GM12892 (cell line): ENCODE data around the gene HLA-A.

Experiments
- POLR2A ChIP-seq: IDR thresholded peaks from 2 replicates; pipeline ENCODE4 v1.6.1; 2011; ENCODE audit warnings: low read depth, low read length, control low read depth
- POLR2AphosphoS5 ChIP-seq: IDR thresholded peaks from 2 replicates; pipeline ENCODE4 v1.6.1; 2011; ENCODE audit warnings: low read depth, low read length, control low read depth
- TAF1 ChIP-seq: IDR thresholded peaks from 2 replicates; pipeline ENCODE4 v1.6.1; 2011; ENCODE audit warnings: low read depth, mild to moderate bottlenecking, control low read depth, low read length, borderline replicate concordance

DNA sequence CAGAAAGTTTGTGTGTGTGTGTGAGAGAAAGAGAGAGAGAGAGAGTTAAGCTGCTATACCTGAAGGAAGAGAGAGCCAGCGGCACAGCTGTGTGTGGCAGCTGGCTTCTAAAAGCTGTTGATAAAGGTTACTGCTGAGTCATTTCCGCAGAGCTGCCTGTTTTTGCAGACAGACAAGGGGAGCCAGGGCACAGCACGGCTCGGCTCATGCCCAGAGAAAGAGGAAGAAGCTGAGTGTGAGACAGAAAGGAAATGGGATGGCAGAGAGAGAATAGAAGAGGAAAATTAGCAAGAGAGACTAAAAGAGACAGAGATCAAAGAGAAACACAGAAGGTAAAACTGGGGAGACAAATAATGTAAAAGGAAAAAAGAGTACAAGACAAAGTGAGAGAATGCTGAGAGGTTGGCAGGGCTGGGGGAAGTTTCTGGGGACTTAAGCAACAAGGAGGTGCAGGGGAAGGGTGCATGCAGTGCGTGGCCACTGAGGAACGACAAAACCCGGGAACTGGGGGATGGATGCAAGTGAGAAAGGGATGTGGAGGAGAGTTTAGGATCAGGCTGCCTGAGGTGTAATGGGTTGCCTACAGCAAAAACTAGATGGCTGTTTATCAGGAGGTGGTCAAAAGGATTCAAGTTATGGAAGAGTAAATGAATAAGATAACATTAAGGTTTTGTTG lies 22.7 kb downstream of the HLA-A start:
- TF ChIP-seq POLR2AphosphoS5, result 0 out of 2 replicates have a peak, but pooled peaks have one; percentile 56
- TF ChIP-seq POLR2A, result peak; percentile 66; the same call in 1 of the 2 replicates
- peak; percentile 65 for TF ChIP-seq TAF1
